Endothelial cell of umbilical vein (primary cell): ENCODE measurements around the gene INPP5K. TPM values are rescaled to one million over a fixed set of nuclear protein-coding genes. Genes with fewer than 3 reads are reported as not detected.

Experiments used
- BruUV-seq: library from RNA; stranded (reverse); fragments of 400-500 nt; replicated peaks from 2 replicates; lab custom pipeline; 2021; lab: Mats Ljungman, UMichigan
- CTCF ChIA-PET: fragments of 300-600, 350-600 bp; sonication (Branson Sonifier 250); formaldehyde crosslinking; loops from one replicate; lab custom pipeline; 2021; ENCODE audit warnings: antibody characterized with exemption, inconsistent platforms; lab: Charles Lee
- POLR2A ChIA-PET: fragments of 300-600, 350-600 bp; sonication (Branson Sonifier 250); formaldehyde crosslinking; loops from one replicate; lab custom pipeline; 2021; ENCODE audit warnings: antibody characterized with exemption, inconsistent platforms; lab: Charles Lee
- DNase-seq: peaks from one replicate; pipeline ENCODE4 v3.0.0-alpha.2; 2011; ENCODE audit warnings: low read depth, low spot score
- FAIRE-seq: peaks from 2 replicates; lab custom pipeline; 2011; peaks lifted over from hg19 to GRCh38; lab: Jason Lieb, UNC
- H2AFZ ChIP-seq: 2 replicates; pipeline ENCODE4 v1.6.0; 2012; ENCODE audit warnings: low read depth, low read length, control low read depth, inconsistent platforms
- H3K27ac ChIP-seq: 2 replicates; pipeline ENCODE4 v1.5.1; 2011; ENCODE audit warnings: low read depth, mild to moderate bottlenecking, control low read depth, low read length, moderate library complexity; ENCODE audit not compliant: insufficient read depth
- H3K27me3 ChIP-seq, 2 experiments: 2 replicates each; pipeline versions ENCODE4 v1.6.0 to v1.6.1; 2011; ENCODE audit warnings: low read length in 2 of 2, mixed read lengths in 1 of 2; ENCODE audit not compliant: control insufficient read depth in 2 of 2, insufficient read depth in 2 of 2
- H3K36me3 ChIP-seq, 2 experiments: 2 replicates in 1 of 2; 3 replicates in 1 of 2; pipeline ENCODE4 v1.5.1; 2011; ENCODE audit warnings: low read length in 2 of 2, mild to moderate bottlenecking in 1 of 2, moderate library complexity in 1 of 2; ENCODE audit not compliant: control insufficient read depth in 2 of 2, insufficient read depth in 2 of 2; ENCODE audit errors: extremely low read depth in 1 of 2
- H3K4me1 ChIP-seq: 3 replicates; pipeline ENCODE4 v1.5.1; 2011; ENCODE audit warnings: mild to moderate bottlenecking, low read length; ENCODE audit not compliant: control insufficient read depth, insufficient read depth; ENCODE audit errors: extremely low read depth
- H3K4me2 ChIP-seq: 2 replicates; pipeline ENCODE4 v1.6.1; 2011; ENCODE audit warnings: low read length, control low read depth, mixed read lengths; ENCODE audit not compliant: insufficient read depth
- H3K4me3 ChIP-seq, 3 experiments: fragments of 200-600 bp in 1 of 3; sonication (generic), shearing (Covaris generic) in 1 of 3; replicated peaks in 1 of 3; 2 replicates each; pipeline ENCODE4 v1.5.1; 2011 to 2016; ENCODE audit warnings: control low read depth in 3 of 3, low read length in 3 of 3, mild to moderate bottlenecking in 2 of 3, inconsistent platforms in 1 of 3, low read depth in 1 of 3, moderate library complexity in 1 of 3; ENCODE audit not compliant: insufficient read depth in 1 of 3
- H3K79me2 ChIP-seq: 2 replicates; pipeline ENCODE4 v1.6.0; 2012; ENCODE audit warnings: low read length, inconsistent platforms; ENCODE audit not compliant: control insufficient read depth, insufficient read depth
- H3K9ac ChIP-seq: replicated peaks from 2 replicates; pipeline ENCODE3; 2011; ENCODE audit warnings: low read length, control low read depth; ENCODE audit not compliant: insufficient read depth; ENCODE audit errors: extremely low read depth
- H3K9me1 ChIP-seq: replicated peaks from 3 replicates; pipeline ENCODE4 v1.6.0; 2011; ENCODE audit warnings: mild to moderate bottlenecking, low read length; ENCODE audit not compliant: control insufficient read depth, insufficient read depth; ENCODE audit errors: extremely low read depth
- H3K9me3 ChIP-seq: replicated peaks from 2 replicates; pipeline ENCODE4 v1.5.1; 2012; ENCODE audit warnings: low read length, inconsistent platforms; ENCODE audit not compliant: control insufficient read depth, insufficient read depth
- H4K20me1 ChIP-seq: replicated peaks from 2 replicates; pipeline ENCODE3; 2011; ENCODE audit warnings: mild to moderate bottlenecking, low read length; ENCODE audit not compliant: control insufficient read depth, insufficient read depth; ENCODE audit errors: extremely low read depth
- CTCF ChIP-seq, 2 donors: IDR thresholded peaks; 1 replicate in 1 of 2; 2 replicates in 1 of 2; pipeline ENCODE4 v1.5.1; 2011; ENCODE audit warnings: low read length in 2 of 2, mild to moderate bottlenecking in 2 of 2, moderate library complexity in 2 of 2, control low read depth in 1 of 2, inconsistent platforms in 1 of 2, low read depth in 1 of 2; ENCODE audit not compliant: insufficient read depth in 1 of 2; ENCODE audit errors: extremely low read depth in 1 of 2
- EZH2 ChIP-seq: IDR thresholded peaks from 2 replicates; pipeline ENCODE4 v1.6.1; 2012; ENCODE audit warnings: borderline replicate concordance, low read depth, mild to moderate bottlenecking, moderate library complexity, low read length, inconsistent platforms; ENCODE audit not compliant: severe bottlenecking
- FOS ChIP-seq: IDR thresholded peaks from 2 replicates; pipeline ENCODE4 v1.6.1; 2011; ENCODE audit warnings: mild to moderate bottlenecking, low read length, moderate library complexity, borderline replicate concordance; ENCODE audit not compliant: insufficient read depth
- GATA2 ChIP-seq: IDR thresholded peaks from 2 replicates; pipeline ENCODE4 v1.7.0; 2011; ENCODE audit warnings: low read depth, mild to moderate bottlenecking, moderate library complexity, mixed read lengths, low read length; ENCODE audit not compliant: insufficient read length, insufficient read depth
- JUN ChIP-seq: IDR thresholded peaks from 2 replicates; pipeline ENCODE4 v1.6.1; 2011; ENCODE audit warnings: borderline replicate concordance, low read depth; ENCODE audit not compliant: insufficient read length, insufficient read depth
- MAX ChIP-seq: IDR thresholded peaks from 2 replicates; pipeline ENCODE4 v1.6.1; 2011; ENCODE audit not compliant: insufficient read depth, insufficient read length
- MYC ChIP-seq: IDR thresholded peaks from one replicate; pipeline ENCODE4 v1.6.1; 2011; ENCODE audit warnings: mild to moderate bottlenecking, low read depth, low read length
- POLR2A ChIP-seq: IDR thresholded peaks from 2 replicates; pipeline ENCODE4 v1.6.1; 2012; ENCODE audit warnings: low read depth, mild to moderate bottlenecking, control low read depth, low read length
- POLR2AphosphoS5 ChIP-seq: IDR thresholded peaks from 2 replicates; pipeline ENCODE4 v1.6.1; 2012; ENCODE audit warnings: low read depth, mild to moderate bottlenecking, control low read depth, low read length, moderate library complexity; ENCODE audit not compliant: insufficient read depth
- dilution Hi-C: fragments of 300-500 bp; cut with MboI; formaldehyde crosslinking; loops from one replicate; pipeline ENCODE4 v1.15.0; 2019; ENCODE audit warnings: low sequenced_read_pairs; ENCODE audit not compliant: extremely low pct_ligation_motif_present
- intact Hi-C: fragments of 100-400 bp; cut with micrococcal nuclease; formaldehyde crosslinking; loops from one replicate; pipeline ENCODE4 v1.10.0; 2022
- polyA plus RNA-seq, 4 experiments: library from polyadenylated mRNA; depleted of rRNA in 3 of 4; stranded (reverse) in 3 of 4; unstranded in 1 of 4; fragments of >200 nt; gene quantifications; 2 replicates each; pipeline versions ENCODE4 v1.2.1 to v1.2.3, GENCODE V29; 2011 to 2012; ENCODE audit warnings: missing spikeins in 1 of 4
- total RNA-seq: library from RNA; stranded (reverse); gene quantifications from 2 replicates; pipeline ENCODE4 v1.2.3, GENCODE V29; 2021

The INPP5K gene
- total and polyA plus RNA-seq, 2 donors (not counting 3 experiments of a cell fraction or from before 2014, with no cell fraction given), result 44.2 to 54.1 TPM

GRCh38 chr17:1503699-1504098 lies 12.7 kb downstream of the INPP5K start:
- no peak for FAIRE-seq
- H3K4me3 ChIP-seq, result no peak overlapping the region
- TF ChIP-seq JUN (no peak), MYC (no peak), POLR2A (no peak), EZH2 (no peak), GATA2 (no peak), CTCF (IDR thresholded peaks at IDR 0.05; ENCODE audit: extremely low read depth in 1 of 2, insufficient read depth in 1 of 2, low read depth in 1 of 2, low read length in 2 of 2) (no peak), MAX (no peak), POLR2AphosphoS5 (no peak), FOS (no peak)
- no peaks in the 10 kb centered on the region for H3K9me1 ChIP-seq
- no peaks in the 10 kb centered on the region for H4K20me1 ChIP-seq
- POLR2A ChIA-PET, result no interaction called here
- dilution Hi-C loops, result no loop called here
- H3K9me3 ChIP-seq, result no peaks in the 10 kb centered on the region
- H3K27ac ChIP-seq, result no peak overlapping the region
- DNase-seq, result no peak
- peaks cover 0 to 18% of the 10 kb centered on the region in 2 experiments for H3K36me3 ChIP-seq
- BruUV-seq, result no TSS peak
- H3K27me3 ChIP-seq, result no peaks in the 10 kb centered on the region
- H2AFZ ChIP-seq, result no peak overlapping the region
- intact Hi-C loops, result no loop called here
- no peaks in the 10 kb centered on the region for H3K79me2 ChIP-seq
- no peaks in the 10 kb centered on the region for H3K4me1 ChIP-seq
- CTCF ChIA-PET, result interaction anchor here (1.5 to 2.7 kb wide), 2 partner anchors 12 kb away, joined by 6 to 25 read pairs; partner anchors contain the start of gene INPP5K
- no peak overlapping the region for H3K9ac ChIP-seq
- H3K4me2 ChIP-seq, result no peak overlapping the region
